GM12872 (cell line): ENCODE measurements around the gene SPSB3.

ENCODE experiments used
- CTCF ChIP-seq: IDR thresholded peaks from 3 replicates; pipeline ENCODE4 v1.5.1; 2011; ENCODE audit warnings: low read depth, mild to moderate bottlenecking, low read length, moderate library complexity; ENCODE audit not compliant: insufficient read depth

Gene SPSB3

GRCh38 chr16:1825381-1825863 lies 43.1 kb upstream of the SPSB3 start:
- TF ChIP-seq CTCF, result no peak

- peak; percentile 31; the same call in 2 of the 3 replicates for TF ChIP-seq CTCF
Observed at GRCh38 chr16:1823821-1824220, 41.5 kb upstream of the SPSB3 start.

GRCh38 chr16:1822801-1823200 lies 40.4 kb upstream of the SPSB3 start:
- TF ChIP-seq CTCF, result no peak

- no peak for TF ChIP-seq CTCF
Observed at GRCh38 chr16:1821861-1822611, 39.7 kb upstream of the SPSB3 start.

GRCh38 chr16:1820946-1821290 lies 38.5 kb upstream of the SPSB3 start:
- no peak for TF ChIP-seq CTCF

GRCh38 chr16:1820096-1820945 lies 38.0 kb upstream of the SPSB3 start:
- TF ChIP-seq CTCF, result no peak

GRCh38 chr16:1819611-1820010 lies 37.2 kb upstream of the SPSB3 start:
- no peak for TF ChIP-seq CTCF
